MM.1S (cell line): Measurements from ENCODE around the gene ALDH9A1.

Experiments used
- DNase-seq: peaks from one replicate; pipeline ENCODE4 v3.0.0-alpha.2; 2015
- H2AFZ ChIP-seq: fragments of 300-600 bp; sonication (generic); 2 replicates; pipeline ENCODE4 v1.6.0; 2016; ENCODE audit warnings: antibody characterized with exemption, low read length
- H3F3A ChIP-seq: fragments of 300-600 bp; sonication (generic); 2 replicates; pipeline ENCODE4 v1.6.1; 2016; ENCODE audit warnings: mild to moderate bottlenecking, antibody characterized with exemption, low read length, moderate library complexity, mixed read lengths; ENCODE audit not compliant: insufficient read depth
- H3K27ac ChIP-seq: fragments of 300-600 bp; sonication (generic); 2 replicates; pipeline ENCODE4 v1.5.1; 2016; ENCODE audit warnings: mild to moderate bottlenecking, low read length
- H3K27me3 ChIP-seq: fragments of 300-600 bp; sonication (generic); replicated peaks from 2 replicates; pipeline ENCODE4 v1.6.0; 2016; ENCODE audit warnings: low read length; ENCODE audit not compliant: insufficient read depth
- H3K36me3 ChIP-seq: fragments of 300-600 bp; sonication (generic); replicated peaks from 2 replicates; pipeline ENCODE4 v1.6.1; 2016; ENCODE audit warnings: mild to moderate bottlenecking, low read length, mixed read lengths; ENCODE audit not compliant: insufficient read depth
- H3K4me1 ChIP-seq: fragments of 300-600 bp; sonication (generic); 2 replicates; pipeline ENCODE4 v1.6.1; 2016; ENCODE audit warnings: low read length, mixed read lengths
- H3K4me2 ChIP-seq: fragments of 300-600 bp; sonication (generic); 2 replicates; pipeline ENCODE4 v1.6.0; 2016; ENCODE audit warnings: low read depth, low read length
- H3K4me3 ChIP-seq: fragments of 300-600 bp; sonication (generic); 2 replicates; pipeline ENCODE4 v1.5.1; 2016; ENCODE audit warnings: low read length, mixed read lengths
- H3K79me2 ChIP-seq: fragments of 300-600 bp; sonication (generic); 2 replicates; pipeline ENCODE4 v1.6.1; 2016; ENCODE audit warnings: mixed run types, low read length, mixed read lengths
- H3K9ac ChIP-seq: fragments of 300-600 bp; sonication (generic); 2 replicates; pipeline ENCODE4 v1.6.1; 2016; ENCODE audit warnings: low read length, mixed read lengths
- H3K9me2 ChIP-seq: fragments of 300-600 bp; sonication (generic); replicated peaks from 2 replicates; pipeline ENCODE4 v1.6.1; 2016; ENCODE audit warnings: mild to moderate bottlenecking, low read length, mixed read lengths; ENCODE audit not compliant: insufficient read depth
- H3K9me3 ChIP-seq: fragments of 300-600 bp; sonication (generic); replicated peaks from 2 replicates; pipeline ENCODE4 v1.6.1; 2016; ENCODE audit warnings: mild to moderate bottlenecking, low read length, mixed read lengths; ENCODE audit not compliant: insufficient read depth
- H4K20me1 ChIP-seq: fragments of 300-600 bp; sonication (generic); 2 replicates; pipeline ENCODE4 v1.6.1; 2016; ENCODE audit warnings: mild to moderate bottlenecking, low read length, moderate library complexity, mixed read lengths; ENCODE audit not compliant: insufficient read depth
- EZH2 ChIP-seq: fragments of 300-600 bp; sonication (generic); optimal IDR thresholded peaks from 2 replicates; pipeline ENCODE3; 2017; ENCODE audit warnings: low read depth, mild to moderate bottlenecking, antibody characterized with exemption, low read length, mixed read lengths
- EZH2phosphoT487 ChIP-seq: fragments of 300-600 bp; sonication (generic); IDR thresholded peaks from 2 replicates; pipeline ENCODE4 v1.6.1; 2018; ENCODE audit warnings: antibody characterized with exemption, low read length
- TF ChIP-seq, protein P1 (sequence below): fragments of 300-600 bp; sonication (generic); IDR thresholded peaks from 2 replicates; pipeline ENCODE4 v1.5.1; 2016; ENCODE audit warnings: antibody characterized with exemption, low read length, mixed read lengths

The ALDH9A1 gene

DNA sequence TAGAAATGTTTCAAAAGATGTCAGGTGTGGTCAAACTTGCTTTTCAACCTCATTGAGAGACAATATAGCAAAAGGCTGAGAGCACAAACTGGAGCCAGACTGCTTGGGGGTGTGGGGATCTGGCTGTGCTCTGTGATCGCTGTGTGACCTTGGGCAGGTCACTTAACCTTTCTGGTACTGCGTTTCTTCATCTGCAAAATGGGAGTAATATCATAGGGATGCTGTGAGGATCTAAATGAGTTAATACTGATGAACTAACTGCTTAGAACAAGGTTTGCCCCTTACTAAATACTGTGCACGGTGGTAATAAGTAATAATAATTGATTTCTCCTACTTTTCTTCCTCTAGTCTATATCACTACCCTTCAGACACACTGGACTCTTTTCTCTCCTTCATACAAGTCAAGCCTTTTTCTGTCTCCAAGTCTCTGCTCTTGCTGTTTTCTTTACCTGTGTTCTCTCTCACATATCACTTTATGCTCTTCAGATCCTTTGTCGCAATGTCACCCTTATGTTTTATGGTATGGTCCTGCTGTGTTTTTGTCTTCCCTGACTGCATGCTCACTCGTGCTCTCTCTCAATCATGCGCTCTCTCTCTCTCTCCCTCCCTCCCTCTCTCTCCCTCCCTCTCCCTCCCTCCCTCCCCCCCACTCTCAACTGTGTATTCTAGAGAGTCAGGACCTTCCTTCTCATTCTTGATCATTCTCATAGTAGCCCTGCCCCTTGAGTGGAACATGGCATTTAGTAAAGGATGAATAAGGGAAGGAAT, 64.0 kb downstream of the ALDH9A1 start:
- Histone ChIP-seq H3K27ac (no peak overlapping the region), H3K4me3 (no peak overlapping the region), H3F3A (peaks cover 21% of the 10 kb centered on the region), H3K4me1 (peaks cover 5% of the 10 kb centered on the region), H3K27me3 (no peaks in the 10 kb centered on the region), H3K4me2 (no peak overlapping the region), H3K36me3 (no peaks in the 10 kb centered on the region), H4K20me1 (no peaks in the 10 kb centered on the region), H3K9me3 (no peaks in the 10 kb centered on the region), H3K9me2 (no peaks in the 10 kb centered on the region), H3K79me2 (peaks cover 25% of the 10 kb centered on the region), H3K9ac (no peak overlapping the region), H2AFZ (no peak overlapping the region)
- TF ChIP-seq EZH2 (no peak), EZH2phosphoT487 (no peak)
- TF ChIP-seq, protein P1, sequence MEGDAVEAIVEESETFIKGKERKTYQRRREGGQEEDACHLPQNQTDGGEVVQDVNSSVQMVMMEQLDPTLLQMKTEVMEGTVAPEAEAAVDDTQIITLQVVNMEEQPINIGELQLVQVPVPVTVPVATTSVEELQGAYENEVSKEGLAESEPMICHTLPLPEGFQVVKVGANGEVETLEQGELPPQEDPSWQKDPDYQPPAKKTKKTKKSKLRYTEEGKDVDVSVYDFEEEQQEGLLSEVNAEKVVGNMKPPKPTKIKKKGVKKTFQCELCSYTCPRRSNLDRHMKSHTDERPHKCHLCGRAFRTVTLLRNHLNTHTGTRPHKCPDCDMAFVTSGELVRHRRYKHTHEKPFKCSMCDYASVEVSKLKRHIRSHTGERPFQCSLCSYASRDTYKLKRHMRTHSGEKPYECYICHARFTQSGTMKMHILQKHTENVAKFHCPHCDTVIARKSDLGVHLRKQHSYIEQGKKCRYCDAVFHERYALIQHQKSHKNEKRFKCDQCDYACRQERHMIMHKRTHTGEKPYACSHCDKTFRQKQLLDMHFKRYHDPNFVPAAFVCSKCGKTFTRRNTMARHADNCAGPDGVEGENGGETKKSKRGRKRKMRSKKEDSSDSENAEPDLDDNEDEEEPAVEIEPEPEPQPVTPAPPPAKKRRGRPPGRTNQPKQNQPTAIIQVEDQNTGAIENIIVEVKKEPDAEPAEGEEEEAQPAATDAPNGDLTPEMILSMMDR = no peak
- DNase-seq = no peak

DNA sequence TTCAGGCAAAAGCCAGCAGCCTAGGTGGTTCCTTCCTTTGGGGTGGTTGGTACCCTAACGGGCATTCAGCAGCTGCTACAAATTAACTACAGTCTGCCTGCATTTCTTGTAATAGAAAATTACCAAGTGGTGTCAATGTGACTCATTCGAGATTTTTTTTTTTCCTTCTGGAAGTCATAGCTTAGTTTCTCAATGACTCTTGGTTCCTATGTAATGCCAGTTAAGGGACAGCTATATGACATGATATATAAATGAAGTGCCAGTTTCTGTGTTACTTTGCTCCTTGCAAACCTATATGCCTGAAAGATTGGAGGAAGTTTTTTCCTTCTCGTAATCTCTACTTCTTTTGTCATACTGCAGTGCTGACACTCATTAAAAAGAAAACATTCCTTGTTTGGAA, 64.7 kb downstream of the ALDH9A1 start:
- H3F3A ChIP-seq = peaks cover 21% of the 10 kb centered on the region
- peaks cover 5% of the 10 kb centered on the region for H3K4me1 ChIP-seq
- no peak overlapping the region for H2AFZ ChIP-seq
- no peak for DNase-seq
- H4K20me1 ChIP-seq = no peaks in the 10 kb centered on the region
- TF ChIP-seq EZH2phosphoT487 (no peak), EZH2 (no peak)
- TF ChIP-seq, protein P1 = no peak
- no peak overlapping the region for H3K9ac ChIP-seq
- no peak overlapping the region for H3K27ac ChIP-seq
- no peaks in the 10 kb centered on the region for H3K9me2 ChIP-seq
- H3K4me3 ChIP-seq = no peak overlapping the region
- H3K9me3 ChIP-seq = no peaks in the 10 kb centered on the region
- H3K79me2 ChIP-seq = peaks cover 25% of the 10 kb centered on the region
- no peaks in the 10 kb centered on the region for H3K36me3 ChIP-seq
- no peak overlapping the region for H3K4me2 ChIP-seq
- H3K27me3 ChIP-seq = no peaks in the 10 kb centered on the region

DNA sequence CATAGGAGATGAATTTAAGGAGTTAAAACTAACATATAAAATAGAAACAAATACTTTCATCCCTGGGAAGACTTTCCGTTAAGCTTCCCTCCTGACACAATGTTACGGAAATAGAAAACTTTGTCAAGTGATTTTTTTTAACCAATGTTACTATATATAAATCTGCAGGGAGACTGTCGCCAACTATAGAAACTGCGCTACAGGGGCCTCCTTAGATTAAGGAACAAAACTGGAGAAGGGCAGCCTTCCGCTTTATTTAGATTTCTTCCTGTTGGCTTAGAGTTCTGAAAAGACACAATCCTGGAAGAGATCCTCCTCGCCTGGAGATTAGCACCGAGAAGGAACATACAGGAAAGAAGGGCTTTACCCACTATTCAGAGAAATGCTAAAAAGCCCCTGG, 65.9 kb downstream of the ALDH9A1 start:
- peaks cover 25% of the 10 kb centered on the region for H3K79me2 ChIP-seq
- no peak overlapping the region for H2AFZ ChIP-seq
- no peaks in the 10 kb centered on the region for H3K9me2 ChIP-seq
- H3K36me3 ChIP-seq = no peaks in the 10 kb centered on the region
- H3K4me2 ChIP-seq = peak overlapping the region; percentile 86; the same call in 1 of the 2 replicates
- peaks cover 5% of the 10 kb centered on the region for H3K4me1 ChIP-seq
- TF ChIP-seq EZH2phosphoT487 (no peak), EZH2 (no peak)
- TF ChIP-seq, protein P1 = no peak
- no peaks in the 10 kb centered on the region for H3K9me3 ChIP-seq
- no peaks in the 10 kb centered on the region for H3K27me3 ChIP-seq
- no peak for DNase-seq
- no peak overlapping the region for H3K9ac ChIP-seq
- H3K4me3 ChIP-seq = no peak overlapping the region
- no peak overlapping the region for H3K27ac ChIP-seq
- H3F3A ChIP-seq = peaks cover 21% of the 10 kb centered on the region
- H4K20me1 ChIP-seq = no peaks in the 10 kb centered on the region
